HG02571 (cell line): ENCODE data around the gene TMA7B.

ENCODE experiments used
- ATAC-seq: cut with Tn5 transposase; IDR thresholded peaks from one replicate; pipeline ENCODE4 v1.9.1; 2021; ENCODE audit warnings: mild to moderate bottlenecking, moderate library complexity; ENCODE audit not compliant: unreplicated experiment

Gene TMA7B

DNA sequence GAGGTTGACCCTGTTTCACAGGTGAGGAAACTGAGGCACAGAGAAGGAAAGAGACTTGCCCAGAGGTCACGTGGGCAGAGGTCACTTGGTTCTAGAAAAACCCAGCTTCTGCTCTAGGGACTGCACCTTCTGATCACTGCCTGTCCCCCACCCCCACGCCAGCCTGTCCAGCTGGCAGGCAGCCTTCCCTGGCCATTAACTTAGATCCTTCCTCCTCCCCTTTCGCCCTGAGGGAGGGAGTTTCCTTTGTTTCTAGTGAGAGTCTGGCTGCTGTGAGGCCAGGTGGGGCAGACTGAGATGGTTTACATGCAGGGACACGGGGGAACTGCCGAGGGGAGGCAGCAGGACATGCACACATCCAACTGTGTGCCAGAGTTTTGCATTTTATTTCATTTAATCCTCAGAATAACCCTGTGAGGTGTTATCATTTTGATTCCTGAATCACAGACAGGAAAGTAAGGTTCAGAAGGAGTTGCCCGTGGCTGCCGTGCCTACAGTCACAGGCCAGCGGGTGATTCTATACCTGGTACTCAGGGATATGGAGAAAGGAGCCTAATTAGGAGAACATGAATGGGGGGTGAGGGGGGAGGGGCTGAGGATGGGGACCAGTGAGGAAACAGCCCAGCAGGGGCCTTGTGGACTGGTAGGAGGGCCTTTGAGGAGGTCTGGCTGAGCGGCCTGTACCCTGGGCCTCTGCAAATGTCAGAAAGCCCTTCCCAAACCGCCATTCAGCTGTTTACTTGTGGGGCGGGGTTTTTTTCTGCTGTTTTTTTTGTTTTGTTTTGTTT is 37.9 kb downstream of the TMA7B start:
- ATAC-seq: no peak

- ATAC-seq: no peak
Observed at GRCh38 chr22:39999144-39999757, 39.1 kb downstream of the TMA7B start.

GRCh38 chr22:40000171-40000570 is 40.0 kb downstream of the TMA7B start:
- no peak for ATAC-seq

GRCh38 chr22:40001106-40001505 is 40.9 kb downstream of the TMA7B start:
- ATAC-seq: no peak

- no peak for ATAC-seq
Observed at GRCh38 chr22:40001800-40002577, 41.8 kb downstream of the TMA7B start.

DNA sequence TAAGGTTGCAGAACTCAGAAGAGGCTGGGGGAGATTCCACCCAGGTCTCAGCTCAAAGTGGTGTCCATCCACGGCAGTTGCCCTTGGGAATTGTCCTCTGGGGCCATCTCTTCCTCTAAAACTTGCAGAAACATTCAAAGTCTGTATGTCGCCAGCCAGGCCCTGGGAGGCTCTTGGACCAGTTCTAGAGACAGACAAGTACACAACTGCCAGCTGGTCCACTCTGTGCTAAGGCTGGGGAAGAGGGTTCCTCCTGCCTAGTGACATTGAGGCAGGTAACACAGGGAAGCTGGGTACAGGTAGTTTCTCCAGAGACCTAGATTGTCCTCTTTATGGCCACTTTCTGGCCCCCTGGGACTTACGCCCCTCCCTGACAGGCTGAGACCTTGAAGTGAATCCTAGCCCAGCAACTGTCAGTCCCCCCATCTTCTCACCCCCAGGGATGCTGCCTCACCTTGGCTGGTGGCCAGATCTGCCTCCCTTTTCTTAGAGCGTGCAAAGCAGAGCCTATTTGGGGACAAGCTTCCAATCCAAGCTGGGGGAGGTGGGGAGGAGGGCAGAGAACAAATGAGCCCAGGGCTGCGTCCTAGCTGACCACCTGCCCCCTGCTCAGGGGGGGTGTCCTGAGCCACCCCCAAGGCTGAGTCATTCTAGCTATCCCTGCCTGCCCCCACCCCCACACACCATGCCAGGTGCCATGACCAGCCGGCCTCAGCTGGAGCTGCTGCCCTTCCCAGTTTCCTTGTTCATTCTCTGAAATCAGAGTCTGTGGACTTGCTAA is 42.9 kb downstream of the TMA7B start:
- no peak for ATAC-seq

- no peak for ATAC-seq
Observed at GRCh38 chr22:40004836-40005235, 44.6 kb downstream of the TMA7B start.

GRCh38 chr22:40006641-40007040 is 46.4 kb downstream of the TMA7B start:
- no peak for ATAC-seq

DNA sequence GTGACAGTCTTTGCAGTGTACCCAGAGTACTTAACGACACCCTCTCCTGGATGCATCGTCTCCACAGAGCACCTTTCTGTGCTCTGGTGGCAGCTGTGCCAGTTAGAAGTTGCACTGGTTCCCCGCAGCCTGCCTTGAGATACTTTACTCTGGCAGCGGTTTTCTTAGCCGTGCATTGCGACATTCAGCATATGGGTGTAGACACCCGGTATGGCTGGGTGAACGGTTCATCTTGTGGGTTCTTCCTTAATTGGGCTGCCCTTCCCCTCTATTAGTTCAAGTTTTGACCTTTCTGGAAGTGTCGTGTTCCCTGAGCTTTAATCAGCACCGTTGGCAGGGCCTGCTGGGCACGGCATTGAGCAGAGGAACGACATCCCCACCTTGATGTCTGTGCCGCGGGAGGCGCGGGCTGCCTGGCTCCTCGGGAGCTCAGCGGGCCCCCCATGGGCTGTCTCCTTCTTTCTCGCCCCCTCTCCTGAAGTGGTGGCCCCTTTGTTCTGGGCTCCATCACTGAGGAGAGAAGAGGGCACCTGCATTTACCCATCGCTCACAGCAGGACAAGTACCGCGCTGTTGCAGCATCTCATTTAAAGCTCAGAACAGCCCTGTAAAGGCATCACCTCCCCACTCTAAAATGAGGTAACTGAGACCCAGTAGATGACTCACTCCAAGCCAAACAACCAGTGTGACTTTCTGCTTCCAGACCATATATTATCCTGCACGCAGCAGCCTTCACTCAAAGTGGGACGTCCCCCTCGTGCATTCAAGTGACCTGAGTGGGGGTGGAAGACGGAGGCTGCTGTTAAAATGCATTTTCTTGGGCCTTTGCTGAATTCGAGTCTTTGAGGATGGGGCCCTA is 47.9 kb downstream of the TMA7B start:
- ATAC-seq: no peak

- no peak for ATAC-seq
Observed at GRCh38 chr22:40008726-40009291, 48.6 kb downstream of the TMA7B start.

- no peak for ATAC-seq
Observed at GRCh38 chr22:40009292-40009774, 49.1 kb downstream of the TMA7B start.

DNA sequence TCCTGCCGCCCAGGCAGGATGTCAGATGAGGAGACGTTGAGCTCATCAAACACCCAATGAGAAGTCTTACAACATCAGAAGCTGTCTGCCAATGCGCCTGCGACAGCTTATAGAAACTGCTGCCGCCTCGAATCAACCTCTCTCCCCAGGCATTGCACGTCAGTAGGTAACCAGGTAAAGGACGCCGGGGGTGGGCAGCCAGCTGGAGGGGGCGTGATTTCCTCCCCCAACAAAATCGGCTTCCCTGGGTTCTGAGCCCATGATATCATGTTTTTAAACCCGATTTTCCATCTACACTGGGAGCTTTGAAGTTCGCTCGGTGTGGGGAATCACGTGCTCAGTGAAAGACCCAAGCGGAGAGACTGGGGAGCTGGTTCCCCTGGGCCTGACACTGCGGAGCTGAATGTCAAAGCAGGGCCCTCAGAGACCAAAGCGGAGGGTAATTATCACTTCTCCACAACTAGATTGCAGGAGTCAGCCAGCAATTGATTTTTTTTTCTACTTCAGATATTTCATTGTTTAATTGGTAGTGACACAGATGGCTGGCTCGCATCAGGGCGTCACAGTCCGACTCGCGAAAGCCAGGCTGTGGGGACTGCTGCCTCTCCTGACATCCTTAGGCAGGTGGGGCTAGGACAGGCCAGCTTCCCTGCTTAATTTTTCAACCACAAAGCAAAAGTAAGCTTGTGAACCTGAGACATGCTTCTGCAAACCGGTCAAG is 49.9 kb downstream of the TMA7B start:
- ATAC-seq: no peak

GRCh38 chr22:40010746-40011145 is 50.5 kb downstream of the TMA7B start:
- ATAC-seq: no peak
